Measurements from ENCODE around the gene DLX6. TPM values are rescaled to one million over a fixed set of nuclear protein-coding genes. Genes with fewer than 3 reads are reported as not detected.

The DLX6 gene
- total RNA-seq, 1 experiment from 2014 or later, result 1.1 TPM

- no peaks in the 10 kb centered on the region for H3K9me3 Mint-ChIP-seq (ENCODE audit: low read depth, unreplicated experiment)
- TF ChIP-seq, protein P1, sequence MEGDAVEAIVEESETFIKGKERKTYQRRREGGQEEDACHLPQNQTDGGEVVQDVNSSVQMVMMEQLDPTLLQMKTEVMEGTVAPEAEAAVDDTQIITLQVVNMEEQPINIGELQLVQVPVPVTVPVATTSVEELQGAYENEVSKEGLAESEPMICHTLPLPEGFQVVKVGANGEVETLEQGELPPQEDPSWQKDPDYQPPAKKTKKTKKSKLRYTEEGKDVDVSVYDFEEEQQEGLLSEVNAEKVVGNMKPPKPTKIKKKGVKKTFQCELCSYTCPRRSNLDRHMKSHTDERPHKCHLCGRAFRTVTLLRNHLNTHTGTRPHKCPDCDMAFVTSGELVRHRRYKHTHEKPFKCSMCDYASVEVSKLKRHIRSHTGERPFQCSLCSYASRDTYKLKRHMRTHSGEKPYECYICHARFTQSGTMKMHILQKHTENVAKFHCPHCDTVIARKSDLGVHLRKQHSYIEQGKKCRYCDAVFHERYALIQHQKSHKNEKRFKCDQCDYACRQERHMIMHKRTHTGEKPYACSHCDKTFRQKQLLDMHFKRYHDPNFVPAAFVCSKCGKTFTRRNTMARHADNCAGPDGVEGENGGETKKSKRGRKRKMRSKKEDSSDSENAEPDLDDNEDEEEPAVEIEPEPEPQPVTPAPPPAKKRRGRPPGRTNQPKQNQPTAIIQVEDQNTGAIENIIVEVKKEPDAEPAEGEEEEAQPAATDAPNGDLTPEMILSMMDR (IDR thresholded peaks at IDR 0.05; ENCODE audit: unreplicated experiment), result no peak
- no TSS peak for BruUV-seq (replicated peaks)
- H3K27ac Mint-ChIP-seq (ENCODE audit: unreplicated experiment), result no peak overlapping the region
- H3K4me1 Mint-ChIP-seq (ENCODE audit: low read depth, unreplicated experiment), result no peaks in the 10 kb centered on the region
- no peak for DNase-seq
- H3K4me3 Mint-ChIP-seq (ENCODE audit: low read depth, unreplicated experiment), result no peak overlapping the region
- no peaks in the 10 kb centered on the region for H3K36me3 Mint-ChIP-seq (ENCODE audit: insufficient read depth, unreplicated experiment)
- CTCF ChIA-PET, result no interaction called here
- intact Hi-C loops (cut with micrococcal nuclease; ENCODE audit: unreplicated experiment), result no loop called here
- H3K27me3 Mint-ChIP-seq (ENCODE audit: unreplicated experiment), result peaks cover 28% of the 10 kb centered on the region
Measured at GRCh38 chr7:97039374-97040065, 34.2 kb downstream of the DLX6 start.

DNA sequence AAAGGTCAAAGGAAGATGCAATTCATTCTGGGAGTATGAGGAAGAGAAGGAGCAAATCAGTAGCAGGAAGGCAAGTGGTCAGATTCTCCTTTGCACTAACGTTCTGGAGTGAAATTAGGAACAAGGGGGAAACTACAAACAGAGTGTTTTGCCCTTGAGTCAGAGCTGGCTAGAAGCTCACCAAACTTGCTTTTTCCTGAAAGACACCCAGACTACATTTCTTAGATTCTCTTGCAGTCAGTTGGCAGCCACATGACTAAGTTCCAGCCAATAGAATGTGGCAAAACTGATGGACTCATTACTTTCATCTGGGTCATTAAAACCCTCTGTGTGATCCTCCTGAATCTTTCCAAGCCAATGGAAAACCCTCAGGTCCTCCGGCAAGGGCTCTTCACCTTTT lies 37.9 kb downstream of the DLX6 start:
- Mint-ChIP-seq H3K4me1 (ENCODE audit: low read depth, unreplicated experiment) (no peaks in the 10 kb centered on the region), H3K4me3 (ENCODE audit: low read depth, unreplicated experiment) (no peak overlapping the region), H3K36me3 (ENCODE audit: insufficient read depth, unreplicated experiment) (no peaks in the 10 kb centered on the region), H3K9me3 (ENCODE audit: low read depth, unreplicated experiment) (no peaks in the 10 kb centered on the region), H3K27me3 (ENCODE audit: unreplicated experiment) (peaks cover 49% of the 10 kb centered on the region), H3K27ac (ENCODE audit: unreplicated experiment) (no peak overlapping the region)
- intact Hi-C loops (cut with micrococcal nuclease; ENCODE audit: unreplicated experiment), result no loop called here
- DNase-seq, result no peak
- CTCF ChIA-PET, result no interaction called here
- BruUV-seq (replicated peaks), result no TSS peak
- TF ChIP-seq, protein P1 (IDR thresholded peaks at IDR 0.05; ENCODE audit: unreplicated experiment), result no peak

Other genes with a start within 250 kb of the DLX6 start
- not detected in 2 replicates for gene DLX5, start 19.3 kb downstream of the DLX6 start, total RNA-seq (2022)
- gene SDHAF3, start 112.1 kb downstream of the DLX6 start, total RNA-seq (2022), result 9.2 and 11.9 TPM in 2 replicates